A549 treated with dexamethasone at 1 μM for 4 hours (cell line): ENCODE data around the gene RHBDL1. TPM values are rescaled to one million over a fixed set of nuclear protein-coding genes. Genes with fewer than 3 reads are reported as not detected.

ENCODE experiments used
- total RNA-seq: library from RNA; stranded (reverse); fragments of 200-300 nt; extraction: Qiagen RNA extraction; gene quantifications from 5 replicates; pipeline ENCODE4 v1.2.3, GENCODE V29; 2022

The RHBDL1 gene
- total RNA-seq, 1 experiment from 2014 or later = 1.6 TPM

Other genes with a start within 250 kb of the RHBDL1 start
- 34.5 to 76.4 TPM (median 71.6 TPM) in 5 replicates for gene CAPN15, start 148.0 kb upstream of the RHBDL1 start, total RNA-seq
- 0.11 to 0.19 TPM (median 0.15 TPM) in 5 replicates for gene PRR35, start 115.3 kb upstream of the RHBDL1 start, total RNA-seq
- 0.14 to 0.26 TPM (median 0.21 TPM) in 5 replicates for gene NHLRC4, start 108.7 kb upstream of the RHBDL1 start, total RNA-seq
- 24.2 to 41.4 TPM (median 35.5 TPM) in 5 replicates for gene PIGQ, start 105.7 kb upstream of the RHBDL1 start, total RNA-seq
- 10.2 to 18.4 TPM (median 18.1 TPM) in 5 replicates for gene RAB40C, start 85.6 kb upstream of the RHBDL1 start, total RNA-seq
- gene WFIKKN1, start 44.7 kb upstream of the RHBDL1 start, total RNA-seq = 0.07 to 0.25 TPM (median 0.18 TPM) in 5 replicates
- 83.7 to 131 TPM (median 124 TPM) in 5 replicates for gene METTL26, start 39.4 kb upstream of the RHBDL1 start, total RNA-seq
- 16.4 to 33.0 TPM (median 29.6 TPM) in 5 replicates for gene MCRIP2, start 33.8 kb upstream of the RHBDL1 start, total RNA-seq
- gene WDR90, start 26.3 kb upstream of the RHBDL1 start, total RNA-seq = 11.8 to 23.4 TPM (median 22.3 TPM) in 5 replicates
- gene RHOT2, start 7.5 kb upstream of the RHBDL1 start, total RNA-seq = 48.3 to 98.6 TPM (median 83.1 TPM) in 5 replicates
- gene STUB1, start 4.7 kb downstream of the RHBDL1 start, total RNA-seq = 84.0 to 122 TPM (median 114 TPM) in 5 replicates
- gene JMJD8, start 8.7 kb downstream of the RHBDL1 start, total RNA-seq = 63.2 to 85.2 TPM (median 82.5 TPM) in 5 replicates
- 3.7 to 6.8 TPM (median 5.6 TPM) in 5 replicates for gene WDR24, start 14.7 kb downstream of the RHBDL1 start, total RNA-seq
- gene FBXL16, start 30.1 kb downstream of the RHBDL1 start, total RNA-seq = 8.5 to 16.2 TPM (median 15.7 TPM) in 5 replicates
- gene METRN, start 39.4 kb downstream of the RHBDL1 start, total RNA-seq = 88.0 to 175 TPM (median 171 TPM) in 5 replicates
- 31.1 to 53.1 TPM (median 45.4 TPM) in 5 replicates for gene ANTKMT, start 45.5 kb downstream of the RHBDL1 start, total RNA-seq
- gene CCDC78, start 50.8 kb downstream of the RHBDL1 start, total RNA-seq = 2.9 to 6.2 TPM (median 4.9 TPM) in 5 replicates
- 15.8 to 17.8 TPM (median 16.5 TPM) in 5 replicates for gene HAGHL, start 51.4 kb downstream of the RHBDL1 start, total RNA-seq
- gene CIAO3, start 65.3 kb downstream of the RHBDL1 start, total RNA-seq = 21.1 to 29.7 TPM (median 29.0 TPM) in 5 replicates
- 2.2 to 4.3 TPM (median 2.8 TPM) in 5 replicates for gene MSLN, start 85.1 kb downstream of the RHBDL1 start, total RNA-seq
- 32.4 to 56.2 TPM (median 53.1 TPM) in 5 replicates for gene RPUSD1, start 112.7 kb downstream of the RHBDL1 start, total RNA-seq
- gene CHTF18, start 112.9 kb downstream of the RHBDL1 start, total RNA-seq = 12.2 to 27.2 TPM (median 21.9 TPM) in 5 replicates
- gene GNG13, start 125.1 kb downstream of the RHBDL1 start, total RNA-seq = not detected in 5 replicates